ENCODE measurements around the gene ABAT. TPM values are rescaled to one million over a fixed set of nuclear protein-coding genes. Genes with fewer than 3 reads are reported as not detected.

The ABAT gene
- total and polyA plus RNA-seq, 10 of the 15 experiments (the other 5 are each of a cell fraction or from before 2014, with no cell fraction given): 1.0 to 10.6 (median 1.9) TPM

GRCh38 chr16:8628981-8629725 lies 45.3 kb upstream of the ABAT start:
- ATAC-seq: no peak
- in situ Hi-C loops (cut with MboI): no loop called here
- H3K79me2 ChIP-seq (ENCODE audit: control insufficient read depth, insufficient read depth, low read length): no peaks in the 10 kb centered on the region
- SMC1A ChIA-PET (ENCODE audit: uncharacterized antibody, unreplicated experiment): no interaction called here
- no TSS peak for BruUV-seq (replicated peaks)
- no peak overlapping the region for H3K4me2 ChIP-seq (ENCODE audit: control insufficient read depth, insufficient read depth)
- POLR2A ChIA-PET: interaction anchor here (0.5 to 0.6 kb wide), 2 partner anchors 302 to 510 kb away, joined by 5 to 6 read pairs; no protein-coding TSS in a partner anchor
- no peak overlapping the region for H3K9ac ChIP-seq (ENCODE audit: control insufficient read depth, insufficient read depth, low read length)
- no peaks in the 10 kb centered on the region for H4K20me1 ChIP-seq (ENCODE audit: control insufficient read depth, insufficient read depth)
- no peak overlapping the region for H3K27ac ChIP-seq (ENCODE audit: control insufficient read depth, insufficient read depth)
- 98% methylated on average over 16 of the region's 16 CpGs for WGBS (ENCODE audit: insufficient coverage, insufficient replicate concordance, low lambda C conversion rate, missing lambda C conversion rate)
- no peaks in the 10 kb centered on the region for H3K9me3 ChIP-seq (replicated peaks; ENCODE audit: control insufficient read depth, insufficient read depth, low read length)
- CTCF ChIA-PET: no interaction called here
- intact Hi-C loops (cut with micrococcal nuclease; ENCODE audit: unreplicated experiment): no loop called here
- peaks cover 8 to 22% of the 10 kb centered on the region in 2 experiments for H3K36me3 ChIP-seq (ENCODE audit: control insufficient read depth in 2 of 2, insufficient read depth in 2 of 2, low read length in 1 of 2)
- no peak overlapping the region for H2AFZ ChIP-seq (ENCODE audit: control insufficient read depth, low read depth, low read length)
- no peak for FAIRE-seq
- DNase-seq (ENCODE audit: low read depth, low spot score): no peak
- no peaks in the 10 kb centered on the region for H3K27me3 ChIP-seq (replicated peaks in 1 of 2; ENCODE audit: control insufficient read depth in 2 of 2, insufficient read depth in 2 of 2, low read length in 1 of 2)
- no peaks in the 10 kb centered on the region for H3K4me1 ChIP-seq (ENCODE audit: control insufficient read depth, insufficient read depth, low read length)
- no peak for TF ChIP-seq SPI1 (IDR thresholded peaks at IDR 0.05; ENCODE audit: borderline replicate concordance, insufficient read depth, low read depth, low read length)
- no peak for TF ChIP-seq SIX5 (IDR thresholded peaks at IDR 0.05; ENCODE audit: low read depth, low read length, severe bottlenecking)
- TF ChIP-seq EP300 (IDR thresholded peaks at IDR 0.05; ENCODE audit: borderline replicate concordance in 1 of 2, control insufficient read depth in 1 of 2, low read depth in 2 of 2, low read length in 2 of 2): no peak
- TF ChIP-seq MAX (IDR thresholded peaks at IDR 0.05; ENCODE audit: low read depth, low read length): no peak
- TF ChIP-seq IKZF1 (conservative IDR thresholded peaks at IDR 0.05): no peak
- no peak for TF ChIP-seq ASH2L (IDR thresholded peaks at IDR 0.05; ENCODE audit: borderline replicate concordance, low read depth)
- RAD21 ChIA-PET (ENCODE audit: unreplicated experiment): no interaction called here
- no peak overlapping the region for H3K4me3 ChIP-seq

All from GM12878 (cell line).